ENCODE measurements around the gene PPTC7. TPM values are rescaled to one million over a fixed set of nuclear protein-coding genes. Genes with fewer than 3 reads are reported as not detected.
"Not testable (repeated sequence)": the region's sequence is repeated elsewhere in the genome, so short reads cannot be mapped to it uniquely, and the experiment has no call there.

PPTC7 gene
- total RNA-seq, 1 experiment from 2014 or later, result 18.3 TPM

DNA sequence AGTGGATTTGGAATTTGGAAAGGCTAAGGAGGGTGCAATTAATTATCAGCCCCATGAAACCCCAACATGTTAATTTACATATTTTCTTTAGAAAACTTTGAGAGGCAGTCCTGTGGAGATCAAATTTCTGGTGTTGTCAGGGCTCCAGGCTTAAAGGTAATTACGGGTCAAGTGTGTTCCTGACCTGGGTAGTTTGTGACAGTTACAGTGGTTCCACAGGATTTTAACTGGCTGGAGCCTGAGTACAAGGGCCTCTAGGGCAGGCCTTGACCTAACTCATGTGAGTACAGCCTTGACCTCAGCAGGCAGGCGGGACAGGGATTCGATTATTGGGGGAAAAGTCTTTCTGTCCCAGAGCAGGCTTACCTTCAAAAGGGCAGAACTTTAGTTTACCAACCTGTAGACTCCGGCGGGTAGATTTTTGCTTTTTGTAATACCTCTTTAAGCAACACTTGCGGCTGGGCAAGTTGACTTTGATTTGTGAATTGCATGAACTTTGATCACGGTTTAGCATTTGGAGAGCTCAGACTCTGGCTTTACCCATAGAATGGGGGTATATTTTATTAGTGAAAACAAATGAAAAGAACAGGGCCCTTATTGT is 8.4 kb upstream of the PPTC7 start:
- Histone ChIP-seq H3K9me2 (ENCODE audit: insufficient read depth) (no peaks in the 10 kb centered on the region), H2AFZ (no peak overlapping the region), H3K4me3 (no peak overlapping the region), H3K4me2 (peak overlapping the region; percentile 46), H3K36me3 (ENCODE audit: low read depth) (no peaks in the 10 kb centered on the region), H3K79me2 (ENCODE audit: low read depth) (no peaks in the 10 kb centered on the region), H3F3A (ENCODE audit: insufficient read depth, low read depth) (peaks cover 16% of the 10 kb centered on the region), H4K20me1 (ENCODE audit: insufficient read depth) (no peaks in the 10 kb centered on the region), H3K27me3 (ENCODE audit: insufficient read depth, low read depth) (no peaks in the 10 kb centered on the region), H3K27ac (peak overlapping the region; percentile 33; the same call in 1 of the 2 replicates), H3K9me3 (ENCODE audit: insufficient read depth, low read depth) (no peaks in the 10 kb centered on the region), H3K4me1 (replicated peaks; ENCODE audit: insufficient read depth) (peaks cover 18% of the 10 kb centered on the region)
- BruUV-seq (replicated peaks), result no TSS peak
- POLR2A ChIA-PET (ENCODE audit: unreplicated experiment), result no interaction called here
- intact Hi-C loops (cut with micrococcal nuclease; ENCODE audit: unreplicated experiment), result loop anchor here (5.0 kb wide), 1 partner anchor 34 kb away; no protein-coding TSS in a partner anchor
- CTCF ChIA-PET, result no interaction called here
- DNase-seq, result no peak
- no peak for TF ChIP-seq EZH2 (IDR thresholded peaks at IDR 0.05; ENCODE audit: low read depth)
- TF ChIP-seq, protein P1, sequence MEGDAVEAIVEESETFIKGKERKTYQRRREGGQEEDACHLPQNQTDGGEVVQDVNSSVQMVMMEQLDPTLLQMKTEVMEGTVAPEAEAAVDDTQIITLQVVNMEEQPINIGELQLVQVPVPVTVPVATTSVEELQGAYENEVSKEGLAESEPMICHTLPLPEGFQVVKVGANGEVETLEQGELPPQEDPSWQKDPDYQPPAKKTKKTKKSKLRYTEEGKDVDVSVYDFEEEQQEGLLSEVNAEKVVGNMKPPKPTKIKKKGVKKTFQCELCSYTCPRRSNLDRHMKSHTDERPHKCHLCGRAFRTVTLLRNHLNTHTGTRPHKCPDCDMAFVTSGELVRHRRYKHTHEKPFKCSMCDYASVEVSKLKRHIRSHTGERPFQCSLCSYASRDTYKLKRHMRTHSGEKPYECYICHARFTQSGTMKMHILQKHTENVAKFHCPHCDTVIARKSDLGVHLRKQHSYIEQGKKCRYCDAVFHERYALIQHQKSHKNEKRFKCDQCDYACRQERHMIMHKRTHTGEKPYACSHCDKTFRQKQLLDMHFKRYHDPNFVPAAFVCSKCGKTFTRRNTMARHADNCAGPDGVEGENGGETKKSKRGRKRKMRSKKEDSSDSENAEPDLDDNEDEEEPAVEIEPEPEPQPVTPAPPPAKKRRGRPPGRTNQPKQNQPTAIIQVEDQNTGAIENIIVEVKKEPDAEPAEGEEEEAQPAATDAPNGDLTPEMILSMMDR (conservative IDR thresholded peaks at IDR 0.05), result no peak

DNA sequence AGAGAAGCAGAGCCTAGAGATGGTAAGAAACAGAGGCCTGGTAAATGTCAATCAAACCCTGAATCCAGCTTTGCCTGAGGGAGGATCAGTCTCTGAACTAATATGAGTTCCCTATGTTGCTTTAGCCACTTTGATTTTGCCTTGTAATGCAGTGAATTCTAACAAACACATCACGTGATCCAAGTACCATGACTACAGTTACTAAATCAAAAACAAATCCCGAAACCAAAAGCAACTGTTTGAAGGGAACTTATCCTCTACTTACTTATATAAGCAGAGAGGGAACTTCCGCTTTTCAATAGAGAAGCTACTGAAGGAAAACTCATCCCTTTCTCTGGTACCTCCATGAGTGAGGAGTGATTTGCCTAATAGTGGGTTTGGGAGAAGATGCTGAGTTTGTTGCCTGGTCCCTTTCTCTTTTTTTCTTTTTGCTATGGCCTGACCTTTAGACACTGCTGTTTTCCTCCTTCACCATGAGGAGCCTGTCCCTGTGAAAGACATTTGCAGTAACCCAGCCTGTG is 7.7 kb upstream of the PPTC7 start:
- ChIA-PET CTCF (no interaction called here), POLR2A (ENCODE audit: unreplicated experiment) (no interaction called here)
- no peak overlapping the region for H3K4me3 ChIP-seq
- H3K4me1 ChIP-seq (replicated peaks; ENCODE audit: insufficient read depth), result peaks cover 25% of the 10 kb centered on the region
- DNase-seq, result no peak
- no peaks in the 10 kb centered on the region for H3K9me3 ChIP-seq (ENCODE audit: insufficient read depth, low read depth)
- H3K27me3 ChIP-seq (ENCODE audit: insufficient read depth, low read depth), result no peaks in the 10 kb centered on the region
- no peaks in the 10 kb centered on the region for H3K9me2 ChIP-seq (ENCODE audit: insufficient read depth)
- H3F3A ChIP-seq (ENCODE audit: insufficient read depth, low read depth), result peaks cover 23% of the 10 kb centered on the region
- no peaks in the 10 kb centered on the region for H4K20me1 ChIP-seq (ENCODE audit: insufficient read depth)
- intact Hi-C loops (cut with micrococcal nuclease; ENCODE audit: unreplicated experiment), result loop anchor here (5.0 kb wide), 1 partner anchor 34 kb away; no protein-coding TSS in a partner anchor
- no peaks in the 10 kb centered on the region for H3K36me3 ChIP-seq (ENCODE audit: low read depth)
- H3K4me2 ChIP-seq, result peak overlapping the region; percentile 46
- no peaks in the 10 kb centered on the region for H3K79me2 ChIP-seq (ENCODE audit: low read depth)
- no peak for TF ChIP-seq EZH2 (IDR thresholded peaks at IDR 0.05; ENCODE audit: low read depth)
- TF ChIP-seq, protein P1 (conservative IDR thresholded peaks at IDR 0.05), result no peak
- H3K27ac ChIP-seq, result peak overlapping the region; percentile 33; the same call in 1 of the 2 replicates
- BruUV-seq (replicated peaks), result no TSS peak
- no peak overlapping the region for H2AFZ ChIP-seq

DNA sequence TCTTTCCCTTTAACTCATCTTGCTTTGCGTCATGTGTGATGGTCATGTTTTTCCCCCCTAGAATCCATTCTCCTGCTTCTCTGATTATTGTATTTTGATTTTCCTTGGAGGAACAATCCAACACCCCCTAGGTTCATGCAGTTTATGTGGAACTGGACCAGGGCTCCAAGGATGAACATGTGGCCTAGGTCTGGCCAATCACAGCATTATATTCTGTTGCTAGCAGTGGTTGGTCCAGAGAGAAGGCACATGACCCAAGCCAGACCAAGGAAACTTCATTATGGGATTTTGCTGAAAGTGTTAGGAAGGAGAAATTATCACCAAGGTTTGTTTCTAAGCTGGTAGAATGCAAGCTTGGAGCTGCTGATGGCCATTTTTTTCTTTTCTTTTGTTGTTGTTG is 6.9 kb upstream of the PPTC7 start:
- Histone ChIP-seq H3K27ac (no peak overlapping the region), H3K36me3 (ENCODE audit: low read depth) (no peaks in the 10 kb centered on the region), H4K20me1 (ENCODE audit: insufficient read depth) (no peaks in the 10 kb centered on the region), H2AFZ (no peak overlapping the region), H3K9me2 (ENCODE audit: insufficient read depth) (no peaks in the 10 kb centered on the region), H3K79me2 (ENCODE audit: low read depth) (no peaks in the 10 kb centered on the region), H3K4me1 (replicated peaks; ENCODE audit: insufficient read depth) (peaks cover 33% of the 10 kb centered on the region), H3K27me3 (ENCODE audit: insufficient read depth, low read depth) (no peaks in the 10 kb centered on the region), H3F3A (ENCODE audit: insufficient read depth, low read depth) (peaks cover 31% of the 10 kb centered on the region), H3K9me3 (ENCODE audit: insufficient read depth, low read depth) (no peaks in the 10 kb centered on the region), H3K4me2 (no peak overlapping the region), H3K4me3 (no peak overlapping the region)
- intact Hi-C loops (cut with micrococcal nuclease; ENCODE audit: unreplicated experiment), result loop anchor here (5.0 kb wide), 1 partner anchor 33 kb away; no protein-coding TSS in a partner anchor
- no TSS peak for BruUV-seq (replicated peaks)
- TF ChIP-seq, protein P1 (conservative IDR thresholded peaks at IDR 0.05), result no peak
- no peak for TF ChIP-seq EZH2 (IDR thresholded peaks at IDR 0.05; ENCODE audit: low read depth)
- CTCF ChIA-PET, result no interaction called here
- POLR2A ChIA-PET (ENCODE audit: unreplicated experiment), result no interaction called here
- DNase-seq, result no peak

DNA sequence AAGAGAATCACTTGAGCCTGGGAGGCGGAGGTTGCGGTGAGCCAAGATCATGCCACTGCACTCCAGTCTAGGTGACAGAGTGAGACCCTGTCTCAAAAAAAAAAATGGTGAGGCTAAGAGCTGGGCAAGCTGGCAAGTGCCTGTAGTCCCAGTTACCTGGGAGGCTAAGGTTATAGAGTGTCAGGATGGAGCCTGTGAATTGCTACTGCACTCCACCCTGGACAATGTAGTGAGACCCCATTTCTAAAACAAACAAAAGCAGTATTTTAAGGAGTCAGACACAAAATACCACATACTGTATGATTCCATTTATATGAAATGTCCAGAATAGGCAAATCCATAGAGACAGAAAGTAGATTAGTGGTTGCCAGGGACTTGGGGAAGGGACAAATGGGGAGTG is 4.0 kb upstream of the PPTC7 start:
- H3K4me1 ChIP-seq (replicated peaks; ENCODE audit: insufficient read depth), result peaks cover 48% of the 10 kb centered on the region
- H3K36me3 ChIP-seq (ENCODE audit: low read depth); H3K9me2 ChIP-seq (ENCODE audit: insufficient read depth); H3K9me3 ChIP-seq (ENCODE audit: insufficient read depth, low read depth); CTCF ChIA-PET; H3K27ac ChIP-seq; H2AFZ ChIP-seq; H4K20me1 ChIP-seq (ENCODE audit: insufficient read depth); H3K4me2 ChIP-seq; intact Hi-C loops (cut with micrococcal nuclease; ENCODE audit: unreplicated experiment); BruUV-seq (replicated peaks); H3K27me3 ChIP-seq (ENCODE audit: insufficient read depth, low read depth); H3K79me2 ChIP-seq (ENCODE audit: low read depth); DNase-seq; H3K4me3 ChIP-seq: not testable (repeated sequence)
- H3F3A ChIP-seq (ENCODE audit: insufficient read depth, low read depth), result peaks cover 47% of the 10 kb centered on the region
- POLR2A ChIA-PET (ENCODE audit: unreplicated experiment), result interaction anchor here (0.5 kb wide), 1 partner anchor 11 kb away, joined by 7 read pairs; no protein-coding TSS in a partner anchor
